ENCODE measurements around the gene YTHDF1.

The YTHDF1 gene

DNA sequence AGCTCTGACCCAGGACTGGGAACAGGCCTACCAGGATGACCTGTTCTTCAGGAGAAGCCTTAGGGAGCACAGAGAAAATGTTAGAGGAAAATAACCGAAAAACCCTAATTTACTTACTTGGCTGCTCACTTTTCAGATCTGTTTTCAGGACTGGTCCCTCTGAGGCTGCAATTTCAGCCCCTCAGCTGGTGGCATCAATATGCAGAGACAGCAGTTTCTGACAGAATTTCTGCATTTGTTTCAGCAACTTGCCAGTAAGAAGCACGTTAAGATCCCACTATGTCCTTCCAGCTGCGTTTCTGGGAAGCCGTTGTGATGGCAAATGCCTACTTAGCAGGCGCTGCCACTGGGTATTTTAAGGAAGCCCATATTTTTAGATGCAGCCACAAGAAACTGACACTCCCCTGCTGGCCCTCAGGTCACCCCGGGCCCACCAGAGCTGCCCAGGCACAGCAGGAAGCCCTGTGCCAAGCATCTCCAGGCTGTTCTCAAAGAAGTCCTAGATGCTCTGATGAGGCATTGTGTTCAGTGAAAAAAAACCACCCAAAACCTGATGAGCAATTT is 7.5 kb downstream of the YTHDF1 start:
- no peak for DNase-seq

DNA sequence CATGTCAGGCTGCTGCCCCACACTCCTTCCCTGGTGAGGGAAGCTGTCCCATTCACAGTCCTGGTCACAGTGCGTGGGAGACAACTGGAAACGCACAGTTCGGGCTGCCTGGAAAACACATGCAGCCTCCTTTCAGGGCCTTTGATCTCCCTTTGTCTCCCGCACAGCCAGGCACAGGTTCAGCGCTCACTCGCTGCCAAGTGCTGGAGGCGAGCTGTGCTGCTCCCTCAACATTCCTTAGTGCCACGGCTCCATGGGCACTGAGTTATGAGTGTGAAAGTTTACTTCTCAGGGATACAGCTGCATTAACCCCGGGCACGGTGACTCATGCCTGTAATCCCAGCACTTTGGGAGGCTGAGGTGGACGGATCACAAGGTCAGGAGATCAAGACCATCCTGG is 9.1 kb downstream of the YTHDF1 start:
- DNase-seq, result no peak

DNA sequence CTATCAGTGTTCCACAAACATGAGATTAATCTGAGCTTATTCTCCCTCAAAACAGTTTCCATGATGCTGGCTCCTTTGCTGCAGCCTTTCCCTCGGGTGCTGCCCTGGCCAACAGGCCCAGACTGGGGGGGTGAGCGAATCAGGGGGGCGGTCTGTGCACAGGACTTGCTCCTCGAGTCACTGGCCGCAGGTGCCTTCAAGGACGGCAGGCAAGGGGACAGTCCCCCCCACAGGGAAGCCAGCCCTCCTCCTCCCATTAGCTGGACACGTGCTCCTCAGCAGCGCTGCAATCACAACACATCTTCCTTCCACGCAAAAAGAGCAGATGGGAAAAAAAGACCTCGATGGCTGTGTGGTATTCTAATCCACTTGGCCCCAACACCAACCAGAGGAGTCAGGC is 10.0 kb downstream of the YTHDF1 start:
- no peak for DNase-seq

DNA sequence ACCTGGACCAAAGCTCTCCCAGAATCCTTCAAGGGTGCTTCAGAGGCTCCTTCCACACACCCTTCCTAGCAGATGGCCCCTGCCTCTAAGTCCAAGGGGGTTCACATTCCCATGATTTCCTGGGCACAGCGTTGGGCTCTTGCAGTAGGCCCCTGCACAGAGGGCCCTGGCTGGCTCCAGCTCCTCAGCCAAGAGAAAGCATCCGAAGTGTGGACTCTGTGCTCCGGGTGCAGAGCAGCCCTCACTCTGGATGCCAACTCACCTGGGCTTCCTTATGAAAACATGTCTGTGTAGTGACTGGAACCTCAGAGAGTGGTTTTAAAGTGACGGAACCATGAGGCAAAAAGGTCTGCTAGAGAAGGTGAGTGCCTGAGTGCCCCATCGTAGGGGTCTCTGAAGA is 11.6 kb downstream of the YTHDF1 start:
- no peak for DNase-seq

DNA sequence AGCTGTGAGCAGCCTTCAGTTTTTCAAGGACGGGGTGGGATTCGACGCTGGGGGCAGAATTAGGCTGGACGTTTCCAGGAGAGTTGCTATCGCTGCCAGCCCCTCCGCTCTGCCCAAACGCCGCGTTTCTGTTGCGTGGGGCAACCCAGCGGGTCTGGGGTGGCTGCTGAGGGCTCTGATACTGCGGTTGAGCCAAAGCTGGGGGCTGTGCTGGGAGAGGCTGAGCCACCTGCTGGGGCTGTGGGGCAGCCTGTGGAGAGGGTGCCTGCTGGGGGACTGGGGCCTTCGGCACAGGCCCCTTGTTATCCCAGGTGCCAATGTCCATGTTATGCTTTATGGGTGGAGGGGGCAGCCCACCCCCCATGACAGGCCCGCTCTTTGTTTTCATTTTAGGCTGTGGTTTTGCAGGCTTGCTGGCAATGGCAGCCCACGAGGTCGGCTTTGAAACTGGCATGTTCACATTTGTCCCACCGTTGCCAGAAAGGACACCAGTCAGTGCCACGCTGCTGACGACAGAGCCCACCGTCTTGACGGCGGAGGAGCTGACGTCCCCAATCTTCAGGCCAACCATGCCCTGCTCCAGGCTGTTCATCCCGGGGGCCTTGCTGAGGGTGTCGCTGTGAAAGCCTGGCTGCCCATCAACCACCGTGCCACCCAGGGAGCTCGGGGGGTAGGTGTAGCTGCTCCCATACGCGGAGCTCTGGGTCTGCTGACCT is 13.0 kb downstream of the YTHDF1 start:
- no peak for DNase-seq

DNA sequence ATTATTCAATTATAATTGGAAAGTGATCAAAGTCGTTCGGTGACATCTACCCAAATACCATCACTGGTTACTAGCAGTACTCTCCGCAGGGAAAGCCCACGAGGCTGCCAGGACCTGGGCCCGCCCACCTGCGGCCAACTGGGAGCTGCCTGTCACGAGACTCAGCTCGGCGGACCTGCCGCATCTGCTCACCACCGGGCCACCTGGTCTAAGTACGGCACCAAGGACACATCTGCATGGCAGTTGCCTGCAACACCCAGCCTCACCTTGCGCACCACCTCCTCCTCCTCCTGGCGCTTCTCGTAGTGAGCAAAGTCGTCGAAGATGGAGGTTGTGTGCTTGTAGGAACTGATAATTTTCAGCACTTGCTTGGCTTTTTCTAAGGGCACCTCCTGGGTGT is 13.9 kb downstream of the YTHDF1 start:
- DNase-seq, result no peak

DNA sequence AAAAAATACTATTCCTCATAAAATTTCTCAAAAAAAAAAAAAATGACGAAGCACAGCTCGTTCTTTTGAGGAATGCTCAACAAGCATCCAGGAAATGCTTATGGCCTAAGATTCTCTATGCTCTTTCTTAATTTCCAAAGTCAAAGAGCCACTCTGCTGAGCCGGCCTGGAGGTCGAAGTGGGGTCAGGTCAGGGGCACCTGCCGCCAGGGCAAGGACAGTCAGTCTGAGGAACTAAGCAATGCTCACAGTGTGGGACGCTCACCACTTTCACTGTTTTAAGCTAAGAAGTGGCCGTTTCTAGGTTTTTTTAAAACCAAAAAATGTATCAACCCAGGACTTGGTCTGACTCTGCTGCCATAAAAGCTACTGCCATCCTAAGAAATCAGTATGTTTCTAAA is 17.3 kb downstream of the YTHDF1 start:
- no peak for DNase-seq

DNA sequence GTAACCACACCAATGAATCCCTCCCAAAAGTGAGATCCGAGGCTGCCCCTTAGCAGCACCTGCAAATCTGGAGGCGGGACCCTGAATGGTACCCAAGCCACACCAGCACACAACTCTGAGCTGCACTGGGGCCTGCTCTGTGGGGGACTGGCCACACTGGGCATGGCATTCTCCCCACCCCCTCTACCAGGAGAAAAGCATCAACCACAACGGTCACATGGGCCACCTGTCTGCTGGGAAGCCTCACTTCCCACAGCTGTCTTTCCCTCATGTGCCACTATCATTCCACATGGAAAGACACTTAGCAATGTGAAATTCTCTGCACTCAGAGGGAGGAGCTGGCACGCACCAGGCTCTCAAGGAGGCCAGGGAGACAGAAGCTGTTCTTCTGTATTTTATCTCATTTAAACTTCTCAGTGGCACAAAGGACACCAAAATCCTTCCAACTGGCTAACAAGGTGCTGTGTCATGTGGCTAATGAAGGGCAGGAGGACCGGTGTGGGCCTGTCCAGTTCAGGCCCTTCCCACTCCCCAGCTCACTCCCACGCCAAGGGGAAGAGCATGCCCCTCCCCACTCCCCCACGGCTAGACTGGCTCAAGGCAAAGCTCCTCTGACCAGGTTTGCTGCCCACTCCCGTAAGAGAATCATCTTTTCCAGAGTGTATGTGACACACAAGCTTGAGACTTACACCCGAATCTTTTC is 19.0 kb downstream of the YTHDF1 start:
- no peak for DNase-seq

DNA sequence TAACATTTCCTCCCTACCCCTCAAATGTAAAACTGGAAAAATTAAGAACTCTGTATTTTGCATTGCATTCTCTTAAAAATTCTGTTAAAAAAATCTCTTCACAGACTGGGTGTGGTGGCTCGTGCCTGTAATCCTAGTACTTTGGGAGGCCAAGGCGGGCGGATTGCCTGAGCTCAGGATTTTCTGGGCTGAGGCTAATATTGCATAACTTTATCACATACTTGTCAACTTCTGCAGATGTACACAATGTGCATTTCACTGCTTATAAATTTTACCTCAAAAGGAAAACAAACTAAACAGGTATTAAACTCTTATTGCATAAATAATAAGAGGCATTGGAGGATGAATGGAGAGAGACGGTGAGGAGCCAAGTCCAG is 21.1 kb downstream of the YTHDF1 start:
- DNase-seq, result no peak

DNA sequence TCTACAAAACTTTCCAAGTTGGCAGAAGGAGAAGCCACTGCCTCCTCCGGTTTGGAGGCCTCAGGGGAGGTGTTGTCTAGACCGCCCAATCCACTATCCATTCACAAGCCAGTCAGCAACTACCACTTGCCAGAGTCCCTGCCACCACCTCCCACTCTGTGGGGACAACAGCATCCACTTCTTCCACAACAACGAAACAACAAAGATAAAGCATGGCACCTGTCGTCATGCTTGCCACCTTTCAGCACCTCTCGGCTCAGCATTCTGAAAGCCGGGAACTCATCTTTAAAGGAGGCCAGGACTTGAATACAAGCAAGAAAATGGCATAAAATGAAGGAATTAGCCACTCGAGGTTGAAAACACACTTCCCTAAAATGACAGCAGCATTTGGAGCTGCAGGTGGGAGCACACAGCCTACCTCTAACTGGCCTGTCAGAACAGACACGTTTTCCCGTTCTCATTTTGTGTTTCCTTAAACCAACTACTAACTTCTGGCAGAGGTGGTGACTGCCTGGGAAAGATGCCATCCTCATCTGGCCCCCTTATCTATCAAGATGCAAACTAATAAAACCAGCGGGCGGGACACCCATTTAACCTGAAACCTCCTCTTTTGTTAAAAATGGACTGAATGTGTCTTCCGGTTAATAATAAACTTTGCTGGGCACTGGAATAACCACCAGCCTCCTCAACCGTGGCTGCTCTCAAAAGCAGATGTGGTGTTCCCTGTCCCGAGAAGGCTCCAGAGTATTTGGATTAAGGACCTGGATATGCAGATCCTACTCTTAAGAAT is 21.7 kb downstream of the YTHDF1 start:
- no peak for DNase-seq

DNA sequence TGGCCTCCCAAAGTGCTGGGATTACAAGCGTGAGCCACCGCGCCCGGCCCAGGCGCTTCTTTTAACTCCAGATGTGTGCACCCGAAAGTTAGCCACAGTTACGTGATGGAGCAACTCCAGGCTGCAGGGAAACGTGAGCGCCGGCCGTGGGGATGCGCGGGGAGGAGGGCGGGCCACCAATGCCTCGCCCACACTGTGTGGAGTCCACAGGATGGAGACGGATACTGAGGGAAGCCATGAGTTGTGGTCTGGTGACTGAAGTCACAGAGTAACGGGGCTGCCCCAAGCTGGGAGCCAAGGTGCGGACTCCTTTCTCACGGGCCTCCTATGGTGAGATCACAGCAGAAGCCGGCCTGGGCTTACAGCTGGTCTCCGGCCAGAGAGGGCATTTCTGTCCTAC is 23.2 kb downstream of the YTHDF1 start:
- DNase-seq, result no peak

DNA sequence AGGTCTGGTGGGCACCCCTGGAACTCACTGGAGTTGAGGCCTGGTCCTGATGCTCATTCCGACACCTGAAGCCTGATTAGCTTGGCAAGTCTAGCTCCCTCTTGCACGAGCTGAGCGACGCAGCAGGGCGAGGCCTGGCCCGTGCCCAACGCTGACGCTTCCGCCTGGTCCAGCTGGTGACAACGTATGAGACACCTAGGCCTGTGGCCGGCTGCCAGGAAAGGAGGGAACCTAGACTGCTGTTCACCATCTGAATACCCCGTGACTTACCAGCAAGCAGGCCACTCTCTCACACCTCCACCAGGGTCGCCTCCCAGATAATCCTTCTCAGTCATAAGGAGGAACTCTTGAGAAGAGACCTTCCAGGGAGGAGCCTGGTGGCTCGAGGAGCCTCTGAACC is 24.5 kb downstream of the YTHDF1 start:
- no peak for DNase-seq

DNA sequence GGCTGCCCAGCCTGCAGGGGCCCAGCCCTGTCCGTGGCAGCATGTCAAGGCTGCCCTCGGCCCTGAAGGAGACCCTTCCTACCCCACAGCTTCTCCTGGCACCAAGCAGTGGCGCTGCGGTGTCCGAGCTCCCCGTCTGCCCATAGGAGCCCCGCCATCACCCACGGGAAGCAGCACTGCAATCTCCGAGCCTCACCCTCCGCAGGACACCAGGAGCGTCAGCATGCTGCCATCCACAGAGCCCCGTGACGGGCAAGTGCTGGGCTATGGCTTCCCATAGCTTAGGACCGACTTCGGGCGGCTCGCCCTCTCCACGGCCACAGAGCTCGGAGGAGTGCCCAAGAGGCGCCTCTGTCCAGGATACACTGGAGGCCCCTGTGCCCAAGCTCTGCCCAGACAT is 25.1 kb downstream of the YTHDF1 start:
- DNase-seq, result no peak

DNA sequence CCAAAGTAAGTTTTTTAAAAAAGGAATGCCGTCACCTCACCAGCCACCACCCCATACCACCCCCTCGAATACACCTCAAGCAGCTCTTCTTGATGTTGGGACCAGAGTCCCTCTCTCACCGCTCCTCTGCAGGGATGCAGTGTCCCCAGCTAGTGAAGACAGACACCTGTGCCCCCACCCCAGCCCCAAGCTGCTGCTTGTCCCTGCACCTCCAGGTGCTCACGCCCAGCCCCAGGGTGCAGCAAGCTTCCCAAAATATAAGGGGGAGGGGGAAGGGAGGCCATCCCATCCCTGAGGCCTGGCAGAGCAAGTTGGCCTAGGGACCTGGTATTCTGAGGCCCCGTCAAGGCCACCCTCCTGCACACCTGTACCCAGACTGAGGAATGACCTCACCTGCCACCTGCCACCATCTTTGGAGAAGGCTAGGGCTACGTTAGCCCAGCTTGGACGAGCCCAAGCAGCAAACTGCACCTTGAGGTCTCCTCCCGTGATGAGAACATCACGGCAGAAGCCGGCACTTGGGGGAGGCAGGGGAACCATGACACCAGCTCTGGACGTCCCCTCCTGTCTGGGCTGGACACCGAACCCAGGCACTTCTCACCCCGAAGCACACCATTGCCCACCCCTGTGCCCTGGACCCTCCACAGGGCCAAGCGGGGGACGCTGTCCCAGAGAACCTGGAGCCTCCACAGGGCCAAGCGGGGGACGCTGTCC is 25.9 kb downstream of the YTHDF1 start:
- DNase-seq, result no peak

DNA sequence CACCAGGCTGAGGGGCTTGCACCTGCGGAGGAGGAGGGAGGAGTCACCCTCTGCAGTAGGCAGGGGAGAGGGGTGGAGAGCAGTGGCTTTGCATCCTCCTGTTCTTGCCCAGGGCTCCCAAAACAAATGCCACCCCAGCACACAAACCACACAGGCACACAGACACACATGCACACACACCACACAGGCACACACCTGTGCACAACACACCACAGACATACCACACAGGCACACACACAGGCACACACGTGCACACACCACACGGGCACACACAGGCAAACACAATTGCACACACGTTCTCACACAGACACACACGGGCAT is 26.6 kb downstream of the YTHDF1 start:
- DNase-seq, result no peak

DNA sequence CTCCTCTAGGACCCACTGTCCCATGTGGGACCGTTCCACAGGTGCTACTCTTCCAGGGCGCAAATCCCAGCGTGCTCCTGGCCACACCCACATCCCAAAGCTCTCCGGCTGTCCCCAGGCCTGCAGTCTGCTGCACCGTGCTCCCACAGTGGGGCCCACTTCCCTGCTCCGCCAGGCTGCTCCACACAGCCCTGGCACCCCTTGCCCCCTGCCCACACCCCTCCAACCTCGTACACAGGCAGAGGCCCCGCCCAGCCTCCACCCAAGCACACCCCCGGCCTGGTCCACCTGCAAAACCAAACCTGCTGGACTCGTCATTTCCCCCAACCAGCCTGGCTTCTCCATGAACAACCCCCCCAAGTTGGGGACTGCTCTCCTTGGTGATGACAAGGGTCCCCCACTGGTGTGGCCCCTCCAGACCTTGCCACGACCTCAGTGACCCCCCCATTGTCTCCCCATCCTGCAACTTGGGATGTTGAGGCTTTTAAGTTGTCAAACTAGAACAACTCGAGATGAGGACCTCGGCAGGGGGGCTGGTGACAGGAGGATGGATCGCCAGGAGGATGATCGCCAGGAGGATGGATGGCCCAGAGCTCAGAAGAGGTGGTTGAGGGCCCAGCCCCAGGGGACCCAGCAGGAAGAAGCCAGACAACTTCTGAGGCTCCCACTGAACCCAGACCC is 27.1 kb downstream of the YTHDF1 start:
- DNase-seq, result no peak

DNA sequence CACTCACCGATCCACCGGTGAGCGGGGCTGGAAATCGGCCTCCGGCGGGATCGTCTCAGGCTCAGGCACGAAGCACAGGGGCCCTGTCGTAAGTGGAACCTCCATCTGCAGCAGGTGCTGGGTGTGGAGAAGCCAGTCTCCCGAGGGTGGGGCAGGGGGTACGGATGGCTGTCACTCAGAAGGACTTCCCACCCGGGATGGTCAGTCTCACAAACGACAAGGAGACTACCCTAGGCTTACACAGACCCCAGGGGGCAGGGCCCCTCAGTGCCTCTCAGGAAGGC is 27.8 kb downstream of the YTHDF1 start:
- DNase-seq, result no peak

DNA sequence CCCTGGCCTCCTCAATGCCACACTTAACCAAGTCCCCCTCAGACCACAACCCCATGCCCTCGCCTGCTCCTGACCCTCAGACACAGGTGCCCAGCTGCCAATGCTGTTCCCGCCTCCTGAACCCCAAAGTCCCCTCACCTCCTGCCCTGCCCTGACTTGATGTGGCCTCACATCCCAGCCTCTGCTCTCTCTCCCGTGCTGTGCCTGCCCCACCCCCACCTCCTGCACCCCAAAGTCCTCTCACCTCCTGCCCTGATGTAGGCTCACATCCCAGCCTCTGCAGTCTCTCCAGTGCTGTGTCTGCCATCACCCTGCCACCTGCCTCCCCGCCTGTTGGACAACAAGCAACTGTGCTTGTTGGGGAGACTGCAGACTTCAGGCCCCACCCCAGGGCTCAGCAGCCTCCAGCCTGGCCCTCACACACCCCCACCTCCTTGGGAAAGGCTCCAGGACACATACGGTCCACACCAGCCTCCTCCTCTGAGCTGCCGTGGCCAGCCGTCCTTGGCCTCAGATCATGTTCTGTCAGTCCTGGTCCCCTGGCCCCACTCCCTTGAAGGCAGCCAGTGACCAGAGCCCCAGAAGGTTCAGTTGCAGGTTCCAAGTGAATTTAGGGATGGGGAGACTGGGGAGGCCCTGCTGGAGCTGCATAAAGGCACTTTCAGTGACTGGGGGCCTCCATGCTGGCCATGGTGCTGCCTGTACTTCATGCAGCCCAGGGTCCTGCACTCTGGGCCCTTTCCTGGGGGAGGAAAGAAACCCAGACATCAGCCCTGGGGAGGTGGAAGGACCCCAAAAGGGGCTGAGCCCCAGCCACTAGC is 28.4 kb downstream of the YTHDF1 start:
- no peak for DNase-seq

DNA sequence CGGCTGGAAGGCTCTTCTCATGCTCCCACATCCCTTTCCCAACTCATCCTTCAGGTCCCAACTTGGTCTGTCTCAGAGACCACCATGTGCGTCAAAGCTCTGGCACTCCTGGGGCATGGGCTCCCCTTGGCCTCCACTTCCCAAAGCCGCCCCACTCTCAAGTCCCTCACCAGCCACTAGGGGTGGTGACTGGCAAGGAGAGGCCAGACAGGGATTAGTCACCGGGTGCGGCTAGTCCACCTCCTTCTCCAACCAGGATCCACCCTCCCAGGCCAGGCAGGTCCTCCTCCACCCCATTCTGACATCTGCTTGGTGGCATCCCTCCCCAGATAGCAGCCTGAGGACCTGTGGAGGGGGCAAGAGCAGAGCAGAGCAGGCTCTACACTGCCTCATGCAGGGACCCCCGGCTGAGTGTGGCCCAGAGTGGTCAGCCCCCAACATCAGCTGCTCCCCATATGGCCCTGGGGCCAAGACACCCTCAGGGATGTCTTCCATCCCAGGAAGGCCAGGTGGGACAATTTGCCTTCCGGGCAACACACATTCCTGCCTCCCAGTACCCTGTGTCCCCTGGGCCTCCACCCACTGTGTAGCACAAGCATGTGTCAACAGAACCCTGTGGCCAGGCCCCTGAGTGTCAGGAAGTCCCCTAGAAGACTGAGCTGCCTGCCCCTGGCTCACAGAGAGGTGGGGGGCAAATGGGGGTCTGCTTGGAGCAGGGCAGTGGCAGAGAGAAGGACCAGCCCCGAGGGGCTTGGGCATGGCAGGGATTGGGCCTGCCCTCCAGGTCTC is 29.2 kb downstream of the YTHDF1 start:
- no peak for DNase-seq

DNA sequence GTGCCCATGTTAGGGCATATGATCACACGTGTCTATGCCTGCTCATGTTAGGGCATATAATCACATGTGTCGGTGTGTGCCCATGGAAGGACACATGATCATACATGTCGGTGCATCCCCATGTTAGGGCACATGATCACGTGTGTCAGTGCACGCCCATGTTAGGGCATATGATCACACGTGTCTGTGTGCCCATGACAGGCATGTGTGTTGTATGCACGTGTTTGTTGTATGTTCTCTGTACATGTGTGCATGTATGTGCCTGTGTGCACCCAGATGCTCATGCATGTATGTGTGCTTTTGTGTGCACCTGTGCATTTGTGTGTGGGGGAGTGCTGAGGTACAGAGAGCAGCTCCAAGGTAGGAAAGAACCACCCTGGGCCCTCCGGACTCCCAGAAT is 29.8 kb downstream of the YTHDF1 start:
- DNase-seq, result no peak

Data from right kidney (tissue), 1 donor.